Activated CD4-positive, alpha-beta T cell treated with anti-CD3 and anti-CD28 coated beads, Interleukin-2, amount 50 U/mL, for 4 hours (primary cell): ENCODE results near the gene FRS3.
"Not testable (repeated sequence)": the region's sequence is repeated elsewhere in the genome, so short reads cannot be mapped to it uniquely, and the experiment has no call there.

ENCODE experiments used
- DNase-seq, 2 experiments: peaks; one replicate each; pipeline ENCODE4 v3.0.0-alpha.2; 2020

Gene FRS3

DNA sequence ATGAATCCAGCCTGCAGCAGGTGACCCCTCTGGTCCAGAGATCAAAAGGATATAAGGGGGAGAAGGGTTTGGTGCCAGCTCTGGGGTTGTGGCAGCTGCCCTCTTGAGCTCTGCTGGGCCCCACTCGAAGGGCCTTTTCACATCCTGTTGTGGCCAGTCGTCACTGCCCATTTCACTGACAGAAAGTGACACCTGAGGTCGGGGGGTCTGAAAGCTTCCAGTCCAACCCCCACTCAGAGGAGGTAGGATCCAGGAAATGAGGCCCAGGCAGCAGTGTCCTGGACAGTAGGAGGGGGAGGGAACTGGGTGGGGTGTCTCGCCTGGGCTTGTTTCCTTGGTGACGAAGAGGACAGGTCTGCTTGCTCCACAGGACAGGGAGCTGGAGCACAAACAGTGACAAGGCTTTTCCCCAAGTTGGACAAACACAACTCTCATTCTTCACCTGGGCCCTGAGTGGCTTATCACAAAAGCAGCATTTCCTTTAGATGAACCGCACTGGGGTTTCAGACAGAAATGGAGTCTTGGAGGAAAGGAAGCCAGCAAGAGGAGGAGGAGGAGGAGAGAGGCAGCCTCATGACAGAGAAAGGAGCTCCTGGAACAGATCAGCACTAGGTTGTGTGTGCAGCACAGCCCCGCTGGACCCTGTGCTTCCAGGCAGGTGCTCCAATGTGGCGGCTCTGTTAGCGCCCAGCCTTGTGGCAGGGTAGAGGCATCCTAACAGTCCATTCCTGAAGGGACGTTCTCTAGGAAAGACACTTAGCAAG lies 11.0 kb downstream of the FRS3 start:
- DNase-seq: no peak

DNA sequence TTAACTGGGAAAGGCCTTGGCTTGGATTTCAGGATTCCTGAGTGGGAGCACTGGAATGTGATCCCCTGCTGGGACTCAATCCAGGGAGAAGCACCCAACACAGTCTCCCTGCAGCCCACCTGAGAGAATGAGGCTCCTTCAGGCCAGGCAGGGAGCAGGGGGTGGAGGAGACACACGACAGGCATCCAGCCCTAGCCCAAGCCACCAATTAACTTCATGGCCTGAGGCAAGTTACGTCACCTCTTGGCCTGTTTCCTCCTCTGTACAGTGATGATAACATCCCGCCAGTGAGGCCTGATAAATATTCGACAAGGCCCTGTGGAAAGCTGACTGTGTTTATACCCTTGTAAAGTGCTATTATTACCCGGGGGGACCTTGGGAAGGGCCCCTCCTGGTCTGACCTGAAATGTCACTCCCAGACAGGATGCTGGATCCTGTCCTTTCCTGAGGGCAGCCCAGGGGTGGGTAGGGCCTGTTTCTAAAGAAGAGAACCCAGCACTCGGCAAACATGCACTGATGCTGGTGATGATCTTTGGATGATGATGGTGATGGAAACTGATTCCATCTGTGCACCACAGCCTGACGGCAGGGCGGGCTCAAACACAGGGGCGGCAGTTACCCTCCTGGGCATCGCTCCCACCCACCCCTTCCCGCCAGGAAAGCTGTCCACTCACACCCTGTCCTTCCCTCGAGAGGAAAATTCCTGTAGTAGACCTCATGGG lies 12.4 kb downstream of the FRS3 start:
- no peak for DNase-seq

DNA sequence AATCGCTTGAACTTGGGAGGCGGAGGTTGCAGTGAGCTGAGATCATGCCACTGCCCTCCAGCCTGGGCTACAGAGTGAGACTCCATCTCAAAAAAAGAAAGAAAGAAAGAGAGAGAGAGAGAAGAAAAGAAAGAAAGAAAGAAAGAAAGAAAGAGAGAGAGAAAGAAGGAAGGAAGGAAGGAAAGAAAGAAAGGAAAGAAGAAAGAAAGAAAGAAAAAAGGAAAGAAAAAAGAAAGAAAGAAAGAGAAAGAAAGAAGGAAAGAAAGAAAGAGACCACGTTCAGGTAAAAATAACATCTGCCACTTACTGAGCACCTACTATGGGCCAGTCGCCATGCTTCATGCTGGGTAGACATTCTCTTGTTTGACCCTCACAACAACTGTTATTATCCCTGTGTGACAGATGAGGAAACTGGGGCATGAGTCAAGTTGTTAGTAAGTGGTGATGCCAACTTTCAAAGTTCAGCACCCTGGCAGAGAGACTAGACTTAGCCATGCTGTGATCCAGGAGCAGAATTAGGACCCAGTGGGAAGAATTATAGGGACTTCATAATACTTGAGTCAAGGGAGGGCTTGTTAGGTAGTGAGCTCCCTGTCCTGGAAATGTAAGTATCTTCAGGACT lies 13.5 kb downstream of the FRS3 start:
- not testable (repeated sequence) for DNase-seq

DNA sequence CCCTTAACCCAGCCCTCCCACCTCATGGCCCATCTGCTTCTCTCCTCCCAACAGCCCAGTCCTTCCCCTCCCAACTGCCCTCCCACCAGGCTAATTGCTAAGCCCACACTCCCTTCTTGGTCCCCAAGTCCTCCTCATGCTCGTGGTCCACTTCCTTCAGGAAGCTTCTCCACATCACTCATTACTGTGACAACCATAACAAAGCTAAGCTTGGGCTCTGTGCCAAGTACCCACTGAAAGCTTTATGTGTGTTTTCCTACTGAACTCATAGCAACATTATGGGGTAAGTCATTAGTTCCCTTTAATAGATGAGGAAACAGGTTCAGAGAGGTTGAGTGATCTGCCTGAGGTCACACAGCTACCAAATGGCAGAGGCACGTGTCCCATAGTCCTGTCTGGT lies 16.2 kb downstream of the FRS3 start:
- DNase-seq: no peak

DNA sequence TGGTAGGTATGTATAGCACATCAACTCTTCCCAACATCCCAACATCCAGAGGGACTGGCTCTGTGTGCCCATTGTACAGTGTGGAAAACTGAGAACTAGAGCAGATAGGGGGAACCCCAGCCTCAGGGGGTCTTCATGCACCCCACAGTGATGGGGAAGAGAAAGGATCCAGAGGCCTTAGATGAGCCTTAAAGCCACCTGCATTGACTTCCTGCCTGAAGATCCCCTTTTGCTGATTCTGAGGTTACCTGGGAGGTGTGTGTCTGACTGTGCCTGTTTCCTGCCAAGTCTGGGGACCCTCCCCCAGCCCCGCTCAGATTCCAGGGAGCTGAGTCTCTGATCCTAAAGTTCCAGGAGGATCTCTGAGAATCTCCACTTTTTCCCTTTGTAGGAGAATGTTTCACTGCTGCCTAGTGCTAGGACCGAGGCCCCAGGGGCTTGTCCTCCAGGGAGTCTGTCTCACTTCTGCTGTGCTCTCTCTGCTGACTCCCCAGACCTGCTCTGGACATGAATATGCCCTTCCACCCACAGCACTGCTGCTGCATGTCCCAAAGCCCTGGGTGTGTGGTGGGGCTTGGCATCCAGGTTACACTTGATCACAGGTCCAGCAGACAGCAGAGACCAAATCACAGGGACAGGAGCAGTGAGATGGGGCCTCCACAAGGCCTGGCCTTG lies 19.7 kb downstream of the FRS3 start:
- no peak for DNase-seq

DNA sequence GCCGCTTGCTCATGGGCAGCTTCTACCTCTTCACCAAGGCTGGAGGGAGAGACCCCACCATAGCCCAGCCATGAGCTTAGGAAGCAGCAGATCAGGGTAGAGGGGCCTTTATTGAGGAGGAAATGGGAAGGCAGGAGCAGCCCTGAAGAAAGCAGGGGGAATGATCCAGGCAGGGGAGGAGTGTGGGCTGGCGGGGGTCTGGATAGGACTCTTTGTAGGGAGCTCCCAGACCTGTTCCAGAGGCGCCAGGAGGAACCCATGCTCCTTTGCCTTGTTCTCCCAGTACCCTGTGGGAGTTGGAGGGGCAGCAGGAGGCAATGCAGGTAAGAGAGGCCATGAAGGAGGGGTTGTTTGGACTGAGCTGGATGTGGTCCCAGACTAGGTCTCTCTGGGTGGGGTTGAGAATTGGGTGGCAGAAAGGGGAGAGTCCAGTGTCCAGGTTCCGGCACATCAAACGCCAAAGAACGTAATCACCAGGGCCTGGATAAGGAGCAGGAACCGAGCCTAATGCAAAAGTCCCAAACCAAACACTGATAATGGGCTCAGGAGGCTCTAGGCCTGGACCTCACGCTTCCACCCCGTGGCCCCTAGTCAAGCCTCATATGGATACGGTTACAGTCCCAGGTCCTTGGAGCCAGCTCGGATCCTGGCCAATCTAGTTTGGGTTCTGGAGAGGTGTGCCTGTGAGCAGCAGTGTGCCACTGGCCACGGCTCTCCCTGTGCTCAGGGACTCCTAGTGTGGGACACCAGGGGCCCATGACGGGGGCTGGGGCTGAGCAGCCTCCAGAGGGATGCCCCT lies 20.4 kb downstream of the FRS3 start:
- no peak for DNase-seq

DNA sequence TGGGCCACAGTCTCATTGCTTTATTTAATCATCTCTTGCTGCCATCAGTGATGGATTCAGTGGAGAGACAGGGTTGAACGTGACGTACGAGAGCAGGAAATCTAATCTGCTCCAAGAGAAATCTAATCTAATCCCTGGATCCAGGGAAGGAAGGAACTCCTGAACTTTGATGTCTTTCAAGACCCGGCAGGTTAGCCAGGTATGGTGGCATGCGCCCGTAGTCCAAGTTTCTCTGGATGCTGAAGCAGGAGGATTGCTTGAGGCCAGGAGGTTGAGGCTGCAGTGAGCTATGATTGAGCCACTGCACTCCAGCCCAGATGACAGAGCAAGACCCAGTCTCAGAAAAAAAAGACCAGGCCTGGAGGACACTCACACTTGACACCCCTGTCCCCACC lies 21.1 kb downstream of the FRS3 start:
- no peak for DNase-seq

DNA sequence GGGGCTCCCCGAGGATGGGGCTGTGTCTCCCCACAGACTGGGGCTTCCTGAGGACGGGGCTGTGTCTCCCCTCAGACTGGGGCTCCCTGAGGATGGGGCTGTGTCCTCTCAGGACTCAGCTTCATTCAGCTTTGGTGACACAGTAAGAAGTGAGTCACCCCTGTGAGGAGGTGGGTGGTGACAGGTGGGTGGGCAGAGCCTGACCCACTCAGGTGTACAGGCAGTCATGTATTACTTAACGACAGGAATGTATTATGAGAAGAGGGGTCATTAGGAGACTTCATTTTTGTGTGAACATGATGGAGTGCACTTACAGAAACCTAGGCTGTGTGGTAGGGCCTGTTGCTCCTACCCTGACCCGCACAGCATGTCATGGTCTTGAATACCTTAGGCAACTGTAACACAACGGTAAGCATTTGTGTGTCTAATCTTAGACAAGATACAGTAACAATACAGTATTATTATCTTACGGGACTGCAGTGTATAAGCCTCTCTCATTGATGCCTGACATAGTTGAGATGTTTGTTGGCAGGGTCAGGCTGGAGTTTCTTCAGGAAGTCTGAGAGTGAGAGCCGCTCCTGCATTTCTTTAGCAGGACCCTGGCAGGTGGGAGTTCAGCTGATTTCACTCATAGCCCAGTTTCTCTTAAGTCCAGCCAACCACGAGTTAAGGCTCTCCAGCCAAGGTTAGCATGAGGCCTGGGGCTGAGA lies 21.6 kb downstream of the FRS3 start:
- DNase-seq: no peak

DNA sequence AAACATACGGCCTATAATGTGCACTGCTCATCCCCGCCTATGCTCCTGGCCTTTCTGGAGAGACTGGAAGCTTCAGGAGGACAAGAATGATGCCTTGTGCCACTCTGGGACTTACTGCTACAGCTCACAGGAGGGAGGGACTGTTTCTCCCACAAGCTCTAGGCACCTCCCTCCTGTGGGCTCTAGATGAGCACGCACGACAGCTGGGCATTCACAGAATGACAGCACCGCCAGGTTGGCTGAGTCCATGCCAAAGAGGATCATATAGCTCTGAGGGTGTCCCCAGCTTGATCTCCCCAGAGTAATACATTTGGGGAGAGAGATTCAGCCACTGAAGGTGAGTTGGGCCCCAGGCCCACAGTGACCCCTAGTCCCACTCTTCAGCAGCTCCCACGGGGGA lies 22.4 kb downstream of the FRS3 start:
- no peak for DNase-seq

DNA sequence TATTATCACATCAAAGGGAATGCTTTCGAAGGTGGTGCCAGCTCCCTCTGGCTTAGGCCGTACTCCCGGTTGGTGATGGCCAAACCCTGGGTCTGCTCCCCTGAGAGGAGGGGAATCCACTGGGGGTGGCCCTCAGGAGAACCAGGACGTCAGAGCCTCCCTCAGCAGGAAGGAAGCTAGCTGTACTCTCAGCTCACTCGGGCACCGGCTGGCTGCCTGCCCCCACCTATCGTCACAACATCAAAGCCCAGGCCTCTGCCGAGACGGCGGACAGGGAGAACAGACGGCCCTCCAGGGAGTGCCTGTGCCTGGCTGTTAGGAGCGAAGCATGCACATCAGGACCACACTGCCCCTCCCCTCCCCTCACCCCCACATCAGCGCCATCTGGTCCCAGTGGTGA lies 23.3 kb downstream of the FRS3 start:
- no peak for DNase-seq

DNA sequence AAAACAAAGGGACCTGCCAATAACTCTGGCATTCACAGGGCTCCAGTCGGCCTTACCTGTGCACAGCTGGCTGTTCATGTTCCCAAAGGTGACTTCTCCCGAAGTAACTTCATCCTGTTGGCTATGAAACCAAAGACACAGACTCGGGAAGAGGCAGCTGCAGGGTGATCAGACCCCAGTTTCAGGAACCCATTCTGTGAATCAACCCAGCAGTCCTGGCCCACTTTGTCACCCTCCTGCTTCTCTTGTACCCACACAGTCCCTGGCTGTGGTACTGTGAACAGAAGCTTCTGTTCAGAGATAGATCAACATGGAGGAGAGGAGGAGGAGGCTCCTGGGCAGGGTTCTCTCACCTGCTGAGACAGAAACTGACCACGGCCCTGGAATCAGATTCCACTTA lies 23.8 kb downstream of the FRS3 start:
- no peak for DNase-seq

DNA sequence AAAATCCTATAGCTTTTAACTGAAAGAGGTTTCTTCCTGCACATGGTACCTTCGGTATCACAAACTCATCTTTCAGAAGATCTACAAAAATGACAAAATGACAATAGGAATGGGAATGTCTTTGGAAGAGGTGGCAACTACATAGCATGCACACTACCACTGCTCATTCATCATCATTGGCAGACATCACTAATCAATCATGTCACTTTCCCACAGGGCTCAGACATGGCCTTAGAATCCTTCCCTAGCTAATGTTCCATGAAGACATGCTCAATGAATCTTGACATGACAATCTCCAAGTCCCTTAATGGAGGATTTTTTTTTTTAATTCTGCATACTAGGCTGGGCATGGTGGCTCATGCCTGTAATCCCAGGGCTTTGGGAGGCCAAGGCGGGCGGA lies 29.3 kb downstream of the FRS3 start:
- no peak for DNase-seq

DNA sequence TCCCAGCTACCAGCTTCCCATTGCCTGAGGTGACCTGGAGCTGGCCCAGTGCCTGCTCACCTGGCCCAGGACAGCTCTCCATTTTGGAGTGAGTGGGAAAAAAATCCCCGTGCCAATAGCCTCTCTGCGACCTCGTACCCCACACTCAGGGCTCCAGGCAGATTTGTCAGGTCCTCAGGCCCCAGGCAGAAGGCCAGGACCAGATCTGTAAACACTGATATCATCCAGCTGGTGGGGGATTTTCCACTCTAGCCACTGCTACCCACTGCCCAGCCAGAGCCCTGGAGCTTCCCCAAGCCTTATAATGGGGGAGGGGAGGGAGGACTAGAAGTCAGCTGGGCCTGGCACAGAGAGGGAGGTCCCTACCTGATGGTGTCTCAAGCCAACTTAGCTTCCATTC lies 31.2 kb downstream of the FRS3 start:
- no peak for DNase-seq

DNA sequence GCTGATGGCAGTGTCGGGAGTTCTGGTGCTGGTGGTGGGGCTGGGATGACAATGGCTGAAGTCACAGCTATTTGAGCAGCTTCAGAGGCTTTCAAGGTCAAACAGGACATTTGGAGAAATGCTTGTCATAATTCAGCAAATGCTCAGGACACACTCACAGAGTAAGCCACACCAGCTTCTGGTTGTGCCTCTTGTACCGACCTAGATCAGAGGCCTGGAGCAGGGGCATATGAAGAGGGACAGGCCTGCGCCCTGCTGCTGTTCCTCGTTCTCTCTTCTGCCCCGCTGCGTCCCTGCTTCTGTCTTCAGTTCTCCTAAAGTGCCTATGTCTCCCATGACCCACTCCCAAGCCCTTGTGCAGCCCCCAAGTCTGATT lies 31.6 kb downstream of the FRS3 start:
- no peak for DNase-seq

DNA sequence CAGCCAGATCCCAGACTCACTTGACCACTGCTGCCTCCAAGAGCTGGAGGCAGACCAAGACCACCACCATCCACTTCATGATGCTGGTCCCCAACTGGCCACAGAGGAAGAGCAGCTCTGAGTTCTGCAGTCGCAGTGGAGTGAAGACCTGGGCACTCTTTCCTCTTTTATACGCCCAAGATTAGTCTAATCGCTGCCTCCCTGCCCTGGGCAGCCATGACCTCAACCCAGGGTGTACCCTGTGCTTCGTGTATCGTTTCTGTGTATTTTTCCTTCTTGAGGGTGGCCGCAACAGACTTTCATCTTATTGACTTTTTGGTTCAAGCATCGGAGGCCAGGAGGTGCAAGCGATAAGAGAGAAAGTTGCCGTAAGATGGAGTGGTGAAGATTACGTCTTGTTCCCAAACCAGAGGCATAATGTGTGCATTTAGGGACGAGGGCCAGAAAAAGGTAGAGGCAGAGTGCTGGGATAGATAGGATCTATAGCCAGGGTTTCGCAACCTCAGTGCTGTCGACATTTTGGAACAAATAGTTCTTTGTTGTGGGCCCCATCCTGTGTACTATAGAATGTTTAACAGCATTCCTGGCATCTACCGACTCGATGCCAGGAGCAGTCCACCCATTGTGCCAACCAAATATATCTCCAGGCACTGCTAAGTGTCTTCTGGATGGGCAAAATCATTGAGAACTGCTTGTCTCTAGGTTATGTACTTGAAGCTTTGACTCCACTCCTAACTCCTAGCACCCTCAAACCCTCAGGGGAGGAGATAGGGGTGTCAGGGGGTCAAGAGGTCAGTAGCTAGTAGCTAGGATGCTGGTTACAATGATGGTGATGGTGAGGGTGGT lies 32.2 kb downstream of the FRS3 start, which contains the start of gene PGC:
Gene PGC, minus strand, starts transcription at position 142 of the 846 bp plus-strand sequence. Its CDS starts 63 bp downstream, at position 79.
- no peak for DNase-seq

DNA sequence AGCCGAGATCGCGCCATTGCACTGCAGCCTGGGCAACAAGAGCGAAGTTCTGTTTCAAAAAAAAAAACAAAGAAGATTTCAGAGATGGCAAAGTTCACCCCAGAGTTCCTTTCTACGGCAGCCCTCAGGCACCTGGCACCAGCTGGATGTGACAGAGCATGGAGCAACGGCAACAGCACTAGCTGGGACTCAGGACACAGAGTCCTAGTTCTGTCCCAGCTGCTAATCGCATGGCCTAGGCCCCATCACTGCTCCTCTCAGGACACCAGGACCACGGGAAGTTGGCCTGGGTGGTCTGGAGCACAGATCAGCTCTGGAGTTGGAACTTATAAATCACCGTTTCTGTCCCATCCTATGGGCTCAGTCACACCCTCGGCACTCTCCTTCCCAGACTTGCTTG lies 33.6 kb downstream of the FRS3 start:
- no peak for DNase-seq

DNA sequence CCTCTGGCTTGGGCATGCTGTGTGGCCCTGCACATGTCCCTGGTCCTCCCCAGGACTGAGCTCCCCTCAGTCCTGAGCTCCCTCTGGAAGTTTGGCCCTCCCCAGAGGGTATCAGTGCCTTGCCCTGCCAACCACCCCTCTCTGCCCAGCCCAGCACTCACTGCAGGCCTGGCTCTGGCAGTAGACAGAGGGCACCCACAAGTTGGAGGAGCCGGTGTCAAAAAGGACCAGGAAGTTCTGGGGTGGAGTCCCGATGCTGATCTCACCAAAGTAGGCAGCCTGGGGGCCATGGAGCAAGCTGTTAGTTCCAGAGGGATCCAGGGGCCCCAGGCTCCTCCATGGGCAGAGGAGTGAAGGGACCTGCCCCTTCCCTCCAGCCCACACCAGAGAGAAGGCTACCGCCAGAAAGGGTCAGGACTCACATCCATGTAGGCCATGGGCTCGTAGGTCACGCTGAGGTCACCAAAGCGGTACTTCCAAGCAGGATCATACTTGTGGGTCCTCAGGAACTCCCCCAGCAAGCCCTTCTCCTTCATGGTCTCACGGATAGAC lies 35.4 kb downstream of the FRS3 start:
- no peak for DNase-seq

DNA sequence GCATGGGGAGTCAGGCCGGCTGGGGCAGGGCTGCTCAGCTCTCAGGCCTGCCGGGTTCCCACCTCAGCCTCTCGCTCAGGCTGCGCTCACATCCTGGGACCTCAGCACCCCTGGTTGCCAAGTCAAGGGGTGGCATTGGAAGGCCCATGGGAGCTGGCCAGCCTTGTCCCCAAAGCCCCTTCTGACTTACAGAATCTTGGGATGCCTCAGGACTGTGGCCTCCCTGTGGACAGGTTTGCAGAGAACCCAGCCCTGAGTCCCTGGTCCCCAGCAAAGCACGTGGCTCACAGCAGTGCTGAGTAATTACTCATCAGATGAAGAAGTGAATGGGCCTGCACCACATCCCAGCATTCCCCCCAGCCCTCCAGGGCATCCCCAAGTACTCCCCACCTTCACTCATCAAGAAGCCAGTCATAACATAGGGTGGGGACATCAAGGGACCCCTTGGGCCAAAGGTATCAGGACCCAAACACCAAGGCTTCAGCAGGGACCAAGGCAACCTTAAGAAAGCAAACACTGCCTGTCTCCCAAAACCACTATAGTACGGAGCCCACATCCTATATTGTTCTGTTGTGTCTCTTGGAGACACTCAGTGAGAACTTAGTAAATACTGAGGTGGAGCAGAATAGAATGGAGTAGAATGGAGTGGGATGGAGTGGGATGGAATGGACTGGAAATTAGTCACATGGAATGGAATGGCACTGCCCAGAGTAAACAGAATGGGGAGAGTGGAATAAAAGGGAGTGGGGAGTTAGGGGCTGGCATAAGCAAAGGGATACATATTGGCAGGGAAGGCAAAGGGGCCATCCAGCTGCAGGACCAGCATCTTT lies 36.1 kb downstream of the FRS3 start:
- DNase-seq: no peak

DNA sequence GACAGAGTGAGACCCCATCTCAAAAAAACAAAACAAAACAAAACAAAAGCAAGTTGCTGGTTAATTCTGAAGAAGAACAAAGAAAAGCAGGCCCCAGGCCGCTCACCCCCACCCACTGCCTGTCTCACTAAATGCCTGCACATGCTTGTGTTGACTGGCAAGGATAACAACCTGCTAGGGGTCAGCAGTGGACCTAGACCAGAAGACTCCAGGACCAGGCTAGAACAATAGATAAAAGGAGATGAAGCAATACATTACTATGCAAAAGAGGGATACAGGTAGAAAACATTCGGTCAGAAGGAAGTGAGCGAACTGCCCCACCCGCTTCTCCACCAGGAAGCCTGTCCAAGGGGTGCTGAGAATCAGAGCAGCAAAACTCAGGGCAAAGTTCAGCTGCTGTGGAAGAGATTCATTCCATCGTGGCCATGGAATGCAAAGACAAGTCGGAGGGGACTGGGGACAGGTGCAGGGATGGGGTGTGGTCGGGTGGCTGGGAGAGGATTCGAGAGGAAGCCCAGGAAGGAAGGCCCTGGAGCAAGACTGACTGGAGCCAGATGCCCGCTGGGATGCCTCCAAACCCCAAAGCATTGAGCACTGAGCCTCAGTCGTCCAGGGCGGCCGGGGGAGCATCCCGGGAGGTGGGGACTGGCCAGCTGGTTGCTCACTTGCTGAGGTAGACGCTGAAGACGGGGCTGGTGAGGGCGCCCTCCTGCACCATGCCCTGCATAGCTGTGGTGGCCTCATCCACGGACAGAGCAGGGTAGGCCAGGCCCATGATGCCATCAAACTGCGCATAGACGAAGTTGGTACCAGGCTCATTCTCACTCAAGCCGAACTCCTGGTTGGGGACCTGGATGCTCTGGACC lies 37.8 kb downstream of the FRS3 start:
- DNase-seq: no peak
